HepG2 (cell line): ENCODE measurements around the gene NIP7. TPM values are rescaled to one million over a fixed set of nuclear protein-coding genes. Genes with fewer than 3 reads are reported as not detected.
A peak's percentile ranks its signal among the peaks of the same experiment; 100 is the strongest.

Experiments used
- AHDC1 ChIP-seq: sonication (generic); formaldehyde crosslinking; IDR thresholded peaks from 2 replicates; pipeline ENCODE4 v1.5.1; 2020; ENCODE audit warnings: mild to moderate bottlenecking, missing genetic modification reagents, borderline replicate concordance
- AKAP8 ChIP-seq: sonication (generic); formaldehyde crosslinking; IDR thresholded peaks from 2 replicates; pipeline ENCODE4 v1.5.1; 2020; ENCODE audit warnings: mild to moderate bottlenecking, missing genetic modification reagents
- ARID4A ChIP-seq: sonication (generic); formaldehyde crosslinking; IDR thresholded peaks from 2 replicates; pipeline ENCODE4 v1.5.0; 2020; ENCODE audit warnings: mild to moderate bottlenecking, missing genetic modification reagents, borderline replicate concordance
- CBX1 ChIP-seq: IDR thresholded peaks from one replicate; pipeline ENCODE4 v1.6.1; 2016; ENCODE audit warnings: antibody characterized with exemption, low read depth
- ELF4 ChIP-seq: sonication (generic); formaldehyde crosslinking; IDR thresholded peaks from 2 replicates; pipeline ENCODE4 v1.5.0; 2020; ENCODE audit warnings: missing genetic modification reagents, mild to moderate bottlenecking, moderate library complexity, borderline replicate concordance
- ERF ChIP-seq: IDR thresholded peaks from 2 replicates; pipeline ENCODE4 v1.6.1; 2018; ENCODE audit warnings: missing biosample characterization, missing genetic modification reagents
- ESRRA ChIP-seq: sonication (generic); formaldehyde crosslinking; IDR thresholded peaks from 2 replicates; pipeline ENCODE4 v1.5.1; 2020; ENCODE audit warnings: mild to moderate bottlenecking, low read depth, missing genetic modification reagents
- HCFC1 ChIP-seq: fragments of 150-350 bp; IDR thresholded peaks from 2 replicates; pipeline ENCODE4 v1.6.1; 2014; ENCODE audit warnings: low read depth, low read length
- KAT2B ChIP-seq: fragments of 150-350 bp; IDR thresholded peaks from 2 replicates; pipeline ENCODE4 v1.6.1; 2014; ENCODE audit warnings: low read depth, low read length, borderline replicate concordance
- MAFK ChIP-seq, 2 experiments: IDR thresholded peaks in 1 of 2; conservative IDR thresholded peaks in 1 of 2; 2 replicates each; pipeline ENCODE4 v1.6.1; 2011; ENCODE audit warnings: improper control_type of control experiment in 2 of 2, low read length in 2 of 2
- NPAS2 ChIP-seq: sonication (generic); formaldehyde crosslinking; IDR thresholded peaks from 2 replicates; pipeline ENCODE4 v1.8.0; 2022; ENCODE audit warnings: mild to moderate bottlenecking, missing genetic modification reagents, borderline replicate concordance
- NR2F1 ChIP-seq, 2 experiments: fragments of 450-650 bp in 1 of 2; formaldehyde crosslinking in 1 of 2; IDR thresholded peaks; 2 replicates each; pipeline versions ENCODE4 v1.5.0 to v1.6.1; 2016 to 2020; ENCODE audit warnings: mild to moderate bottlenecking in 1 of 2, missing compliant biosample characterization in 1 of 2, missing genetic modification reagents in 1 of 2, moderate library complexity in 1 of 2
- PAWR ChIP-seq: sonication (generic); formaldehyde crosslinking; IDR thresholded peaks from 2 replicates; pipeline ENCODE4 v1.4.0; 2020; ENCODE audit warnings: missing genetic modification reagents, mild to moderate bottlenecking, borderline replicate concordance
- SP1 ChIP-seq, 2 experiments: fragments of 450-650 bp in 1 of 2; sonication (generic) in 1 of 2; formaldehyde crosslinking in 1 of 2; IDR thresholded peaks; 2 replicates each; pipeline versions ENCODE4 v1.4.0 to v1.6.1; 2016 to 2020; ENCODE audit warnings: missing genetic modification reagents in 1 of 2
- ZKSCAN8 ChIP-seq: IDR thresholded peaks from 2 replicates; pipeline ENCODE4 v1.6.1; 2016; ENCODE audit warnings: borderline replicate concordance, missing genetic modification reagents, missing compliant biosample characterization
- ZNF432 ChIP-seq: sonication (generic); formaldehyde crosslinking; IDR thresholded peaks from 2 replicates; pipeline ENCODE4 v1.5.0; 2020; ENCODE audit warnings: missing genetic modification reagents, mild to moderate bottlenecking, borderline replicate concordance
- ZNF484 ChIP-seq: sonication (generic); formaldehyde crosslinking; IDR thresholded peaks from 2 replicates; pipeline ENCODE4 v1.5.1; 2020; ENCODE audit warnings: mild to moderate bottlenecking, low read depth, missing genetic modification reagents, borderline replicate concordance
- ZNF746 ChIP-seq: sonication (generic); formaldehyde crosslinking; IDR thresholded peaks from 2 replicates; pipeline ENCODE4 v1.8.0; 2022; ENCODE audit warnings: mild to moderate bottlenecking, missing genetic modification reagents
- polyA plus RNA-seq, 8 experiments: library from polyadenylated mRNA; depleted of rRNA in 3 of 8; stranded (reverse) in 7 of 8; unstranded in 1 of 8; fragments of >200 nt; fragmentation: Illumina TruSeq in 4 of 8; extraction: Trizol in 4 of 8; gene quantifications; 2 replicates each; pipeline versions ENCODE4 v1.2.1 to v1.2.3, GENCODE V29; 2011 to 2016; ENCODE audit warnings: low read depth in 4 of 8, missing spikeins in 1 of 8, mixed read lengths in 1 of 8; ENCODE audit not compliant: insufficient read depth in 1 of 8
- total RNA-seq, 5 experiments: library from RNA; depleted of rRNA; stranded (reverse); fragments of >200 nt; fragmentation: Illumina TruSeq; extraction: Trizol; gene quantifications; 2 replicates each; pipeline ENCODE4 v1.2.3, GENCODE V29; 2016; ENCODE audit warnings: low read depth in 1 of 5

NIP7 gene
- total and polyA plus RNA-seq, 2 of the 13 experiments (the other 11 are each of a cell fraction or from before 2014, with no cell fraction given) = 15.3 to 114 TPM

GRCh38 chr16:69326172-69326873 lies 13.2 kb upstream of the NIP7 start (continued):
- TF ChIP-seq AHDC1 (CRISPR knock-in tag) (no peak), HCFC1 (no peak), CBX1 (no peak), ERF (CRISPR knock-in tag) (peak; percentile 77), PAWR (CRISPR knock-in tag) (no peak), NPAS2 (CRISPR knock-in tag) (no peak), ZNF432 (CRISPR knock-in tag) (no peak), NR2F1 (CRISPR knock-in tag; IDR thresholded peaks at IDR 0.05) (peak; percentile 38 to 61; a peak in 2 of 4 replicates), ARID4A (peak; percentile 86), ELF4 (no peak), ZKSCAN8 (CRISPR knock-in tag) (no peak), ZNF484 (no peak), ZNF746 (CRISPR knock-in tag) (no peak), MAFK (conservative IDR thresholded peaks at IDR 0.05 in 1 of 2, IDR thresholded peaks at IDR 0.05 in 1 of 2; ENCODE audit: low read length in 2 of 2) (peak; percentile 84 to 94), KAT2B (no peak), SP1 (IDR thresholded peaks at IDR 0.05) (no peak), SP1 (CRISPR knock-in tag; IDR thresholded peaks at IDR 0.05) (no peak), ESRRA (CRISPR knock-in tag) (peak; percentile 85; the same call in 1 of the 2 replicates), AKAP8 (no peak; the same call in 1 of the 2 replicates)
